Lower leg skin (tissue), 3 donors: ENCODE results near the gene HNRNPF.

Experiments
- POLR2A ChIP-seq, 2 donors: fragments of 450-650 bp; IDR thresholded peaks; one replicate each; pipeline ENCODE4 v1.6.1; 2016 to 2017; ENCODE audit warnings: antibody characterized with exemption in 2 of 2, mild to moderate bottlenecking in 1 of 2, moderate library complexity in 1 of 2
- TF ChIP-seq, protein P1 (sequence below), 3 donors: fragments of 450-650 bp; IDR thresholded peaks; one replicate each; pipeline ENCODE4 v1.5.1; 2016; ENCODE audit warnings: antibody characterized with exemption in 3 of 3, mild to moderate bottlenecking in 3 of 3, moderate library complexity in 2 of 3

- TF ChIP-seq, protein P1, sequence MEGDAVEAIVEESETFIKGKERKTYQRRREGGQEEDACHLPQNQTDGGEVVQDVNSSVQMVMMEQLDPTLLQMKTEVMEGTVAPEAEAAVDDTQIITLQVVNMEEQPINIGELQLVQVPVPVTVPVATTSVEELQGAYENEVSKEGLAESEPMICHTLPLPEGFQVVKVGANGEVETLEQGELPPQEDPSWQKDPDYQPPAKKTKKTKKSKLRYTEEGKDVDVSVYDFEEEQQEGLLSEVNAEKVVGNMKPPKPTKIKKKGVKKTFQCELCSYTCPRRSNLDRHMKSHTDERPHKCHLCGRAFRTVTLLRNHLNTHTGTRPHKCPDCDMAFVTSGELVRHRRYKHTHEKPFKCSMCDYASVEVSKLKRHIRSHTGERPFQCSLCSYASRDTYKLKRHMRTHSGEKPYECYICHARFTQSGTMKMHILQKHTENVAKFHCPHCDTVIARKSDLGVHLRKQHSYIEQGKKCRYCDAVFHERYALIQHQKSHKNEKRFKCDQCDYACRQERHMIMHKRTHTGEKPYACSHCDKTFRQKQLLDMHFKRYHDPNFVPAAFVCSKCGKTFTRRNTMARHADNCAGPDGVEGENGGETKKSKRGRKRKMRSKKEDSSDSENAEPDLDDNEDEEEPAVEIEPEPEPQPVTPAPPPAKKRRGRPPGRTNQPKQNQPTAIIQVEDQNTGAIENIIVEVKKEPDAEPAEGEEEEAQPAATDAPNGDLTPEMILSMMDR (IDR thresholded peaks at IDR 0.05) = no peak
- TF ChIP-seq POLR2A (IDR thresholded peaks at IDR 0.05) = no peak
Observed at GRCh38 chr10:43377424-43377883, 31.5 kb downstream of the HNRNPF start.
